K562 (cell line): ENCODE results near the gene ATP5PD. TPM values are rescaled to one million over a fixed set of nuclear protein-coding genes. Genes with fewer than 3 reads are reported as not detected.

Source experiments
- ATF7 ChIP-seq: fragments of 450-650 bp; IDR thresholded peaks from 2 replicates; pipeline ENCODE4 v1.7.1; 2014; ENCODE audit warnings: mild to moderate bottlenecking, moderate library complexity
- BCLAF1 ChIP-seq, 2 experiments: fragments of 450-650 bp in 1 of 2; IDR thresholded peaks; 2 replicates each; pipeline ENCODE4 v1.6.1; 2011 to 2017; ENCODE audit warnings: low read depth in 2 of 2, antibody characterized with exemption in 1 of 2, borderline replicate concordance in 1 of 2, low read length in 1 of 2, mild to moderate bottlenecking in 1 of 2, mixed read lengths in 1 of 2; ENCODE audit not compliant: control insufficient read depth in 1 of 2
- EHMT2 ChIP-seq: fragments of 450-650 bp; IDR thresholded peaks from 2 replicates; pipeline ENCODE4 v1.6.1; 2018; ENCODE audit warnings: antibody characterized with exemption
- ETS2 ChIP-seq: IDR thresholded peaks from 2 replicates; pipeline ENCODE4 v1.6.1; 2016; ENCODE audit warnings: borderline replicate concordance, missing genetic modification characterization, mild to moderate bottlenecking, moderate library complexity, missing compliant biosample characterization; ENCODE audit not compliant: poor library complexity, severe bottlenecking
- GATAD2B ChIP-seq: fragments of 450-650 bp; IDR thresholded peaks from 2 replicates; pipeline ENCODE4 v1.6.1; 2017; ENCODE audit warnings: mild to moderate bottlenecking, borderline replicate concordance
- GTF3C2 ChIP-seq: IDR thresholded peaks from 3 replicates; pipeline ENCODE4 v1.6.1; 2011; ENCODE audit warnings: borderline replicate concordance, mild to moderate bottlenecking, moderate library complexity; ENCODE audit not compliant: insufficient read length; ENCODE audit errors: extremely low read depth
- KDM1A ChIP-seq, 2 experiments: fragments of 450-650 bp; IDR thresholded peaks; 2 replicates each; pipeline ENCODE4 v1.6.1; 2016; ENCODE audit warnings: mild to moderate bottlenecking in 2 of 2
- LEF1 ChIP-seq: fragments of 450-650 bp; IDR thresholded peaks from 2 replicates; pipeline ENCODE4 v1.6.1; 2016; ENCODE audit warnings: mild to moderate bottlenecking
- NCOA6 ChIP-seq: fragments of 450-650 bp; IDR thresholded peaks from 2 replicates; pipeline ENCODE4 v1.6.1; 2017; ENCODE audit warnings: mild to moderate bottlenecking
- PATZ1 ChIP-seq: fragments of 250-450 bp; sonication (Bioruptor Pico); IDR thresholded peaks from 2 replicates; pipeline ENCODE4 v1.5.0; 2020; ENCODE audit warnings: mild to moderate bottlenecking, borderline replicate concordance
- SRF ChIP-seq, 2 experiments: fragments of 250-450, 450-650 bp in 1 of 2; sonication (Bioruptor Pico) in 1 of 2; sonication (generic) in 1 of 2; formaldehyde crosslinking; IDR thresholded peaks; 2 replicates each; pipeline versions ENCODE4 v1.5.0 to v1.5.1; 2020 to 2022; ENCODE audit warnings: mild to moderate bottlenecking in 1 of 2, missing genetic modification reagents in 1 of 2
- STAT6 ChIP-seq: sonication (generic); formaldehyde crosslinking; IDR thresholded peaks from 2 replicates; pipeline ENCODE4 v1.8.1; 2023; ENCODE audit warnings: mild to moderate bottlenecking, missing genetic modification reagents
- ZNF124 ChIP-seq: sonication (generic); formaldehyde crosslinking; IDR thresholded peaks from 2 replicates; pipeline ENCODE4 v1.8.1; 2022; ENCODE audit warnings: missing genetic modification reagents
- ZNF282 ChIP-seq: sonication (generic); formaldehyde crosslinking; IDR thresholded peaks from 2 replicates; pipeline ENCODE4 v1.8.1; 2023; ENCODE audit warnings: missing genetic modification reagents
- polyA plus RNA-seq, 8 experiments: library from polyadenylated mRNA; depleted of rRNA in 4 of 8; stranded (reverse) in 5 of 8; unstranded in 3 of 8; fragments of >200 nt; fragmentation: Nextera tagmentation in 2 of 8; fragmentation: Illumina TruSeq in 1 of 8; extraction: Ambion mirVana in 2 of 8; extraction: Trizol in 1 of 8; gene quantifications; 2 replicates each; pipeline versions ENCODE4 v1.2.1 to v1.2.3, GENCODE V29; 2011 to 2014; ENCODE audit warnings: inconsistent platforms in 1 of 8, missing spikeins in 1 of 8
- total RNA-seq, 7 experiments: library from RNA; depleted of rRNA in 6 of 7; stranded (reverse); fragments of >200 nt in 6 of 7; fragmentation: Illumina TruSeq in 2 of 7; extraction: Trizol in 2 of 7; gene quantifications; 2 replicates each; pipeline versions ENCODE4 v1.2.1 to v1.2.3, GENCODE V29; 2011 to 2021; ENCODE audit warnings: low replicate concordance in 1 of 7

The ATP5PD gene
- total and polyA plus RNA-seq, 9 of the 15 experiments (the other 6 are each of a cell fraction or from before 2014, with no cell fraction given), result 271 to 828 (median 432) TPM

GRCh38 chr17:75012346-75013091 lies 34.2 kb downstream of the ATP5PD start, which contains the start of gene MRPL58 (continued):
- no peak; the same call in 1 of the 2 replicates for TF ChIP-seq STAT6
- TF ChIP-seq BCLAF1 (IDR thresholded peaks at IDR 0.05; ENCODE audit: borderline replicate concordance in 1 of 2, control insufficient read depth in 1 of 2, low read depth in 2 of 2, low read length in 1 of 2), result peak in 1 of 2 experiments; percentile 92; a peak in 1 of 4 replicates
- no peak for TF ChIP-seq KDM1A (IDR thresholded peaks at IDR 0.05)
- no peak for TF ChIP-seq PATZ1 (CRISPR knock-in tag)
- no peak for TF ChIP-seq GTF3C2
- peak in 1 of 2 experiments; percentile 88; a peak in 2 of 4 replicates for TF ChIP-seq SRF (CRISPR knock-in tag; IDR thresholded peaks at IDR 0.05)
- no peak for TF ChIP-seq ZNF124 (CRISPR knock-in tag)
- TF ChIP-seq ZNF282 (CRISPR knock-in tag), result no peak
- no peak for TF ChIP-seq EHMT2
- TF ChIP-seq GATAD2B, result peak; percentile 71
- no peak for TF ChIP-seq ETS2
- peak; percentile 77; the same call in 1 of the 2 replicates for TF ChIP-seq ATF7
- TF ChIP-seq LEF1, result 0 out of 2 replicates have a peak, but pooled peaks have one; percentile 15
- no peak for TF ChIP-seq NCOA6
